GM19240 (cell line): ENCODE data around the gene GLE1.
"Not testable (repeated sequence)": the region's sequence is repeated elsewhere in the genome, so short reads cannot be mapped to it uniquely, and the experiment has no call there.

Source experiments
- DNase-seq: peaks from one replicate; pipeline ENCODE4 v3.0.0; 2011; ENCODE audit warnings: low spot score; ENCODE audit not compliant: insufficient read length

The GLE1 gene

GRCh38 chr9:128495804-128496417 is 8.6 kb upstream of the GLE1 start:
- DNase-seq: no peak

- DNase-seq: no peak
These were observed 6.5 kb upstream of the GLE1 start for GRCh38 chr9:128497824-128498610.

- no peak for DNase-seq
These were observed 5.6 kb upstream of the GLE1 start for GRCh38 chr9:128498911-128499310.

- no peak for DNase-seq
These were observed 4.6 kb upstream of the GLE1 start for GRCh38 chr9:128499920-128500319.

- not testable (repeated sequence) for DNase-seq
These were observed 1.1 kb upstream of the GLE1 start for GRCh38 chr9:128503415-128503825.

GRCh38 chr9:128503870-128504269 is 649 bp upstream of the GLE1 start:
- DNase-seq: no peak

- no peak for DNase-seq
These were observed 871 bp downstream of the GLE1 start for GRCh38 chr9:128505414-128505765.

- DNase-seq: not testable (repeated sequence)
These were observed 1.4 kb downstream of the GLE1 start for GRCh38 chr9:128505906-128506305.

GRCh38 chr9:128512820-128513219 is 8.3 kb downstream of the GLE1 start:
- DNase-seq: no peak

- no peak for DNase-seq
These were observed 17.4 kb downstream of the GLE1 start for GRCh38 chr9:128521956-128522355.

- no peak for DNase-seq
These were observed 18.8 kb downstream of the GLE1 start for GRCh38 chr9:128523199-128523925.

GRCh38 chr9:128526720-128527119 is 22.2 kb downstream of the GLE1 start:
- DNase-seq: no peak

GRCh38 chr9:128528445-128529160 is 24.1 kb downstream of the GLE1 start:
- DNase-seq: no peak

- no peak for DNase-seq
These were observed 24.7 kb downstream of the GLE1 start for GRCh38 chr9:128529191-128529590.

- DNase-seq: no peak
These were observed 28.1 kb downstream of the GLE1 start for GRCh38 chr9:128532581-128532980.

GRCh38 chr9:128540634-128541360 is 36.3 kb downstream of the GLE1 start:
- no peak for DNase-seq

- no peak for DNase-seq
These were observed 42.0 kb downstream of the GLE1 start for GRCh38 chr9:128546504-128546903.

GRCh38 chr9:128548876-128549275 is 44.4 kb downstream of the GLE1 start:
- DNase-seq: no peak

- no peak for DNase-seq
These were observed 45.7 kb downstream of the GLE1 start for GRCh38 chr9:128550226-128550625.

- DNase-seq: no peak
These were observed 46.5 kb downstream of the GLE1 start for GRCh38 chr9:128550770-128551656.
